HG03558 (cell line): ENCODE data around the gene IFI35.
"Not testable (repeated sequence)": the region's sequence is repeated elsewhere in the genome, so short reads cannot be mapped to it uniquely, and the experiment has no call there.

Source experiments
- ATAC-seq: cut with Tn5 transposase; IDR thresholded peaks from one replicate; pipeline ENCODE4 v1.9.1; 2021; ENCODE audit warnings: moderate number of reproducible peaks; ENCODE audit not compliant: unreplicated experiment; ENCODE audit errors: extremely low read depth

IFI35 gene

DNA sequence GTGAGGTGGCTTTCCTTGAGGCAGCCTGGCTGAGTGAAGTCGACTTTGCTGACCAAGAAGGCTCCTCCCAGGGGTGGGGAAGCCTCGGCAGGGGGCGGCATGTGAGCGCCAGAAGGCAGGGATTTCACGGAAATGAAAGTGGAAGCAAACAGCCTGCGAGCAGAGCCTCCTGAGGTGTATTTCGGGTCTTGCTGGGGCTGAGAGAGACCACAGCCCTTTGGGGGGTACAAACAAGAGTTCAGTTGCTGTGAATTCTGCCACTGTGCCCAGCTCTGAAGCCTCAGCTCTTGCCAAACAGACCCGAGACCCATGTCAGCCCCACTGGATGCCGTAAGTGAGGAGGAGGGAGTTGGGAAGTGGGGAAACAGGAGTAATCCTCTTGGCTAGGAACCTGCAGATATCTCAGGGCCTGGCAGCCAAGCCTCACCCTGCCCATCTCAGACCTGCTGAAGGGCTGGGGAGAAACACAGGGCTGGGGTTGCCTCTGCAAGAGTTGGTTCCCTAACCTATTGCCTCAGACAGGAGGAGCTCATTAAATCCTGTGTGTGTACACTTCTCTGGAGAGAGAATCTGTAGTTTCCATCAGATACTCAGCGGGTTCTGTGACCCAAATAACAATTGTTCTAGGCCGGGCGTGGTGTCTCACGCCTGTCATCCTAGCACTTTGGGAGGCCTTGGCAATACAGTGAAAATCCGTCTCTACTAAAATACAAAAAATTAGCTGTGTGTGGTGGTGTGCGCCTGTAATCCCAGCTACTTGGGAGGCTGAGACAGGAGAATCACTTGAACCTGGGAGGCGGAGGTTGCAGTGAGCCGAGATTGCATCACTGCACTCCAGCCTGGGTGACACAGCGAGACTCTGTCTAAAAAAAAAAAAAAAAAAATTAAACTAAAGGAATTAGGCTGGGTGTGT lies at the start of gene IFI35:
IFI35 (plus strand) TSS at position 146 of the 913 bp plus-strand sequence; CDS start at position 310, 164 bp downstream.
- no peak for ATAC-seq

DNA sequence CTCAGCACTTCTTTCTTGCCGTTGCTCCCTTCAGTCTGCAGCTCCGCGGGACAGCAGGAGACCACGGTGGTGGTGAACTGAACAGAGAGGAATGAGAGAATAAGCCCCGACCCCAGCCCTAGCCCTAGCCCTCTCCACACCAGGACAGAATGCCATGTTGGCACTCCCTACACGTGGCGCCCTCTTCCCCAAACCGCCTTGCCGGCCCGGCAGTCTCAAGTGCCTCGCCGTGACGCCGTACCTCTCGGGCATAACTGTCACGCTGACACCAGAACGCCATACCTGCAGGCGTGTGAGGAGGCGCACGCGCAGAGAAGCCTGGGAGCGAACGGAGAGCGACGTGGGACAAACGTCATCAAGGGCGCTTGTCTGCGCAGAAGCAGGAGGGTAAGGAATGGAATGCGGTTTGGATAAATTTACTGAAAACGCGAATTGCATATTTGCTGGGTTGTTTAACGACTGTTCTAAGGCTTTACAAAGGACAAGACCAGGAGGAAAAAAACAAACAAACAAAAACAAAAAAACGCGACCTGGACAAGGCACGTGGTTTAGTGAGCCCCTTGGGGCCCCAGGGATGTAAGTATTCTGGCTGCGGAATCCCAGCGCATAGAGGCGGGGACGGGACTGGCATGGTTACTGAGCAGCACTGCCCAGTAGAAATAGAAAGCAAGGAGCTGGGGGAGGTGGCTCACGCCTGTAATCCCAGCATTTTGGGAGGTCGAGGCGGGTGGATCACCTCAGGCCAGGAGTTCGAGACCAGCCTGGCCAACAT lies 42.2 kb upstream of the IFI35 start, which contains the start of gene AARSD1:
AARSD1 (minus strand) TSS at position 294 of the 772 bp plus-strand sequence; CDS start at position 280, 14 bp downstream.
- ATAC-seq = peak; percentile 51

DNA sequence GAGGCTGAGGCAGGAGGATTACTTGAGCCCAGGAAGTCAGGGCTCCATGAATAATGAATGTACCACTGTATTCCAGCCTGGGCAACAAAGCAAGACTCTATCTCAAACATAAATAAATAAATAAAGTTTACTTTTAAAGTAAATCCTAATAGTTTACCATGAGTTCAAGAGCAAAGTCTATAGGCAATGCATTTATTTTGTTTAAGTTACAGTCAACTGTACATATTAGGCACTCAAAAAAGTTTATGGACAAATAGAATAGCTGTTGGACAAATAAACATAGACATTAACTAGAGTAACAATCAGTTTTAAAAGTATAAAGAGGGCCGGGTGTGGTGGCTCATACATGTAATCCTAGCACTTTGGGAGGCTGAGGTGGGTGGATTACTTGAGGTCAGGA lies 38.7 kb upstream of the IFI35 start:
- ATAC-seq = no peak

DNA sequence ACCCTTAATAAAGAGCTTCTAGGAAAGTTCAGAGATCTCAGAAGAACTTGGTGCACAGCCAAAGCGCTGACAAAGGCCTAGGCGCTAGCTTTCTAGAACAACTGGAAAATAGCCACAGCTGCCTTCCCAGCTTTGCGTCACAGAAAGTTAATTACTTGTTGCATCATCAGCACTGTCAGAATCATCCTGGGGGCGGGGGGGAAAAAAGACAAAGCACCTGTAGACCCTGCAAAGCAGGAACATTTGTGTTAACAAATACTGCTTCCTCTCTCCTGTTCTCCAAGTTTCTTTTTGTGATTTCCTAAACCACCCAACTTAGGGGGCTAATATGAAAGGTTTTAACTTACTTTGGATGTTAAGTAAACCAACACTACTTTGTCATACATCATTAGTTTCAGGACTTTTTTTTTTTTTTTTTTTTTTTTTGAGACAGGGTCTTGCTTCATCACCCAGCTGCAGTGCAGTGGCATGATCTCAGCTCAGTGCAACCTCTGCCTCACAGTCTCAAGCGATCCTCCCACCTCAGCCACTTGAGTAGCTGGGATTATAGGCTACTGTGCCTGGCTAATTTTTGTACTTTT lies 37.5 kb upstream of the IFI35 start:
- no peak for ATAC-seq

DNA sequence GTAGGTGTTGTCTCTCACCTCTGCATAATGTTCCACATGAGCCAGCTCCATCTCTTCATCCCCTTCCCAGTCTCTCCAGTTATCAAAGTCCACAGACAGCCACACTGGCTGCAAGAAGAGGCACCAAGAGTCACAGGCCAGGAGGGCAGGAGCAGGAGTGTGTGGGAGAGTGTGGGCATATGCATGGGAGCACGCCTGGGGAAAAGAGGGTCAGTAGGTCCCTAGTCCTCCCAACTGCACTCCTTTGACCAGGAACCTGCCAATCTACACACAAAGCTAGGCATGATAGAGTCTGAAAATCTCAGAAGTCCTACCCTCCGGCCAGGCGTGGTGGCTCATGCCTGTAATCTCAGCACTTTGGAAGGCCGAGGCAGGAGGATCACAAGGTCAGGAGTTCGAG lies 35.0 kb upstream of the IFI35 start:
- no peak for ATAC-seq

DNA sequence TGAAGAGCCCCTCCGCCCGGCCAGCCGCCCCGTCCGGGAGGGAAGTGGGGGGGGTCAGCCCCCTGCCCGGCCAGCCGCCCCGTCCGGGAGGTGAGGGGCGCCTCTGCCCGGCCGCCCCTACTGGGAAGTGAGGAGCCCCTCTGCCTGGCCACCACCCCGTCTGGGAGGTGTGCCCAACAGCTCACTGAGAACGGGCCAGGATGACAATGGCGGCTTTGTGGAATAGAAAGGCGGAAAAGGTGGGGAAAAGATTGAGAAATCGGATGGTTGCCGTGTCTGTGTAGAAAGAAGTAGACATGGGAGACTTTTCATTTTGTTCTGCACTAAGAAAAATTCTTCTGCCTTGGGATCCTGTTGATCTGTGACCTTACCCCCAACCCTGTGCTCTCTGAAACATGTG lies 33.3 kb upstream of the IFI35 start:
- not testable (repeated sequence) for ATAC-seq

DNA sequence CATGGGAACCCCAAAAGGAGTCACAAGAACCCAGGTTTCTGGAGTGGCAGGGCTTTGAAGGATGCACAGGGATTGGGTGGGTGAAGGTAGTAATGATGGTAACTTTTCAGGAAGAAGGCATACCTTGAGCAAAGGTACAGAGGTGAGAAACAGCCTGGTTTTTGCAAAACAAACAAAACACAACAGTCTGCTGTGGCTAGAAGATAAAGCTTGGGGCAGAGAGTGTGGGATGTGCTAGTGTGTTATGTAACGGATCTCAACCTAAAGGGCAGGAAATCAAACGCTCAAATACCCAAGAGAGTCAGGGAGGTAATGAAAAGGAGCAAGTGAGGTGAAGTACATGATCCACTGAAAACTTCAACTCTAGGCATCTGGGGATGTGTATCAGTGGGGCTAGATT lies 31.3 kb upstream of the IFI35 start:
- ATAC-seq = no peak

DNA sequence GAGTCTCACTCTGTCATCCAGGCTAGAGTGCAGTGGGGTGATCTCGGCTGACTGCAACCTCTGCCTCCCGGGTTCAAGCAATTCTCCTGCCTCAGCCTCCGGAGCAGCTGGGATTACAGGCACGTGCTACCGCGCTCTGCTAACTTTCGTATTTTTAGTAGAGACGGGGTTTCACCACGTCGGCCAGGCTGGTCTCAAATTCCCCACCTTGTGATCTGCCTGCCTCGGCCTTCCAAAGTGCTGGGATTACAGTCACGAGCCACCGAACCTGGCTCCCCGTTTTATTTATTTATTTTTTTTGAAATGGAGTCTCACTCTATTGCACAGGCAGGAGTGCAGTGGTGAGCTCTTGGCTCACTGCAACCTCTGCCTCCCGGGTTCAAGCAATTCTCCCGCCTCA lies 30.9 kb upstream of the IFI35 start:
- not testable (repeated sequence) for ATAC-seq

DNA sequence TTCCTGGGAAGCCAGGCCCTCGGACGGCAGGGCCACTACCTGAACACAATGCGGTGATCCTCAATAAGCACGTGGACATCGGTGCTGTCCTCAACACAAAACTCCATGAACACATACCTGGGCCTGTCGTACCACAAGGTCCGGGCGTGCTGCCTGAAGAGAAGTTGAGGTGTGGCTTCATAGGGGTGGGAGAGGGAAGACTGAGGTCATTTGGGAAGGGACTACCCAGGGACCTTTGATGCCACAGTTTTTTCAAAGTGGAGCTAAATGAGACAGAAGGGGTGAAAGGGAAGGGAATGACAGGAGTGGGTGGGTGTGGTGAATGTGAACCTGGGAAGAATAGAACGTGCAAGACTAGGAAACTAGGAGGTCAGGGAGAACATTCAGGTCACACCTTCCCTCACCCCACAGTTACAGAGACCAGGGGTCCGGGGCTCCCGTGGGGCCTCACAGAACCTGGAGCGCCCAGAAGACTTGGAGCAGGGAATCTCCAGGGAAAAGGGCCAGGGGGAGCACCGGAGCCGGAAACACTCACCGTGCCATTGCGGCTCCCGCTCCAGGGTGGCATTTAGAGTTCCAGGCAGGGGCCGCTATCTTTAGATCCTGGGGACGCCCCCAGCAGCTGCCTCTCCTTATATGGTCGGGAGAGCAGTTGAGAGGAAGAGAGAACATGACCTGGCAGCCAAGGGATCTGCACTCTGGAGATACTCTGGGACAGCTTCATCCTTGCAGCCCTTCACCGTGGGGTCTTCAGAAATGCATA lies 26.9 kb upstream of the IFI35 start, which contains the start of gene PTGES3L:
PTGES3L (minus strand) TSS at position 570 of the 763 bp plus-strand sequence; CDS start at position 543, 27 bp downstream.
- ATAC-seq = no peak

DNA sequence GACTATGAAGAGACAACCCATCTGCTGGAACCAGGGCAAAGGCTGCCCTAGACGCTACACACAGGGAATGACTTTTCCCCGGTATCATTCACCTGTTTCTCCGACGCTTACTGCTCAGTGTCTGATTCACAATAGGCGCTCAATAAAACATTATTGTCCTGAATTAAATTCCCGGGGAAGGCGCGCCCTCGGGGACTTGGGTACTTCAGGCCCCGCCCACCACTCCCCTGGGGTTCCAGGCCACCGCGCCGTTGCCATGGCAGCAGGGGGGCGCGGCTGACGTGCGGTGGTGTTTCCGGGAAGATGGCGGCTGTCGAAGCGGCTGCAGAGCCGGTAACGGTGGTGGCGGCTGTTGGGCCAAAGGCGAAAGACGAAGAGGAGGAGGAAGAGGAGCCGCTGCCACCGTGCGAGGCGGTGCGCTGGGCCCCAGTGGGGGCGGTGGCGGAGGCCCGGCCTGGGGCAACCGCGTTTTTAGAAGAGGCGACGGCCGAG lies 26.3 kb upstream of the IFI35 start, which contains the start of gene RUNDC1:
RUNDC1 (plus strand) TSS at position 292 of the 492 bp plus-strand sequence; CDS start at position 304, 12 bp downstream.
- no peak for ATAC-seq

DNA sequence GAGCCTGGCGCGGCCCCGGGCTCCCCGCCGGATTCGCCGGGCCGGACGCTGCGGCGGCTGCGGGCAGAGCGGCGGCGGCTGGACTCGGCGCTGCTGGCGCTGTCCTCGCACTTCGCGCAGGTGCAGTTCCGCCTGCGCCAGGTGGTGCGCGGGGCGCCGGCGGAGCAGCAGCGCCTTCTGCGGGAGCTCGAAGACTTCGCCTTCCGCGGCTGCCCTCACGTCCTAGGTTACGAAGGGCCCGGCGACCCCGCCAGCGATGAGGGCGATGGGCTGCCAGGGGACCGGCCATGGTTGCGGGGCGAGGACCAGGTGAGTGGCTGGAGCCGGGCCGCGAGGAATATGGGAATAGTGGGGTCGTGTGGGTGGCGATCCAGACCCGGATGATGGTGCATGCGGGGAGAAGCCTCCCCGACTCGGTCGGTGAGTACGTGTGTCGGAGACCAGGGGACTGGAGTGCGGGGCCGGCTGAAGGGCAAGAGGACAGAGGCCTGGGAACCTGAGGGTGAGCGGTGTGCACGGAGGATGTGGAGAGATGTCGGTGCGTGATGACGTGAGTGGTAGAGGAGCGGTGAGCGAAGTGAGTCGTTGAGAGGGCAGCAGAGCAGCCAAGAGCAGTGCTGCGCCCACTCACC lies 25.7 kb upstream of the IFI35 start:
- ATAC-seq = no peak

DNA sequence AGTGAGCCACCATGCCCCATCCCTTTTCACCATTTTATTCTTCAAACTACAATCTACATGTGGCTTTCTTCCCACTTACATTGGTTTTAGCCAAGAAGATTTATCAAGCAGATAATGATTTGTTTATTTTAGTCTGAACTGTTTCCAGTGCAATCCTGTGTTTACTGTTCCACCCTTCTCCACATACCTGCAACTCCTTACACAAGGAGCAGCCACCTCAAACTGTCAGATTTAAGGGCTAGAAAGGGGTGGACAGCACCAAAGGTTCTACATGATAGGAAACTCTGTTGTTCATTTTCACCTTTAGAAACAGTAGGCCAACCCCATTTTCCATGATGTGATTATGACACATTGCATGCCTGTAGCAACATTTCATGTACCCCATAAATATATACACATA lies 24.3 kb upstream of the IFI35 start:
- ATAC-seq = no peak

DNA sequence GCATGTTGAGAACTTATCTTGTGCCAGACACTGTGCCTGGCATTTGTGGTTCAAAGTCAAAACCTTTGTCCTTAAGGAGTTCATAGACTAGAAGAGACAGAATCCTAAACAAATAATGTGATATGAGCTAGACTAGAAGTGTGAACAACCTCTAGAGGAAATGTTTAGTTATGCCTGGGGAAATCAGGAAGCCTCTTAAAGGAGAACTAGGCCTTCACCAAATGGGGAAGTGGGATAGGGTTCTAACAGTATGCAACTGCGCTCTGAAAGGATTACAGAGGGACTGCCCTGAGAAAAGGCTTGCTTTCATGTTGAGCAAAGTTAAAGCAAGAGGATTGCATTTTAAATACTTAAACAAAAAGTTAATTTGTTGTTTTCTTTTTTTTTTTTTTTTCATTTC lies 21.4 kb upstream of the IFI35 start:
- no peak for ATAC-seq

DNA sequence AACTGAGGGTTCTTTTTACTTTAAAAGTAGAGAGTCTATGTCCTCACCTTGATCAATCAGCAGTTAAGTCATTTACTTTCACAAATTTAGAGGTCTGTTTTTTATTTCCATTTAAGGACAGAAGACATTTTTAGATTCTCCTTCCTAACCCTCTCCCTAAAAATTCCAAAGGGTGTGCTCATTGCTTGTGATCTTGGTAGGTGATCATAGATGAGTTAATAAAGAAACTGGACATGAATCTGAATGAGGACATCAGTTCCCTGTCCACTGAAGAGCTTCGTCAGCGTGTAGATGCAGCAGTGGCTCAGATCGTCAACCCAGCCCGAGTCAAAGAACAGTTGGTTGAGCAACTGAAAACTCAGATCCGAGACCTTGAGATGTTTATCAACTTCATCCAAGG lies 17.4 kb upstream of the IFI35 start:
- no peak for ATAC-seq

DNA sequence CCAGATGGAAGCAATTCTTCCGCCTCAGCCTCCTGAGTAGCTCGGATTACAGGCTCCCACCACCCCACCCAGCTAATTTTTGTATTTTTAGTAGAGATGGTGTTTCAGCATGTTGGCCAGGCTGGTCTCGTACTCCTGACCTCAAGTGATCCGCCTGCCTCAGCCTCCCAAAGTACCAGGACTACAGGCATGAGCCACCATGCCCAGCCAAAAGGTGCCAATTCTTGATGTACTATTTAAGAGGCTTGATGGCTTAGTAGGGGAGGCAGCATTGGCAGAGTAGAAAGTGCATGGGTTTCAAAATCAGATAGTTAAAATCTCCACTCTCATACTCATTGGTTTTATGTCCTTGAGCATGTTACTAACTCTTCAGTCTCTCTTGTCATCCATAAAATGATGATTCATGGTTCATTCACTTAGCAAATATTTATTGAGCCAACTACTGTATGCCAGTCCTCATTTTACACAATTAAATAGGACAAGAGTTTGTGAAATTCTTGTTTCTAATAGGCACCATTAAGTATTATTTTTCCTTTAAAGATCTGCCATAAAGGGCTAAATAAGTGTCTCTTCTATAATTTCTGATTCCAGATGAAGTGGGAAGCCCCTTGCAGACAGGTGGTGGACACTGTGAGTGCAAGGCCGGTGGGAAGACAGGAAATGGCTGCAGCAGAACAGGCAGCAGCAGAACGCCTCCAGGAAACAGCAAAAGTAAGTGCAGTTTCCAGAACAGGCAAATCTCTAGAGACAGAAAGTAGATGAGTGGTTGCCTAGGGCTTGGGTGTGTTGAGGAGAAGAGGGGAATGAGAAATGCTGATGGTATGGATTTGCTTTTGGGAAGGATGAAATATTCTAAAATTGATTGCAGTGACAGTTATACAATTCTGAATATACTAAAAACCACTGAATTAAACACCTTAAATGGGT lies 16.6 kb upstream of the IFI35 start:
- ATAC-seq = no peak

DNA sequence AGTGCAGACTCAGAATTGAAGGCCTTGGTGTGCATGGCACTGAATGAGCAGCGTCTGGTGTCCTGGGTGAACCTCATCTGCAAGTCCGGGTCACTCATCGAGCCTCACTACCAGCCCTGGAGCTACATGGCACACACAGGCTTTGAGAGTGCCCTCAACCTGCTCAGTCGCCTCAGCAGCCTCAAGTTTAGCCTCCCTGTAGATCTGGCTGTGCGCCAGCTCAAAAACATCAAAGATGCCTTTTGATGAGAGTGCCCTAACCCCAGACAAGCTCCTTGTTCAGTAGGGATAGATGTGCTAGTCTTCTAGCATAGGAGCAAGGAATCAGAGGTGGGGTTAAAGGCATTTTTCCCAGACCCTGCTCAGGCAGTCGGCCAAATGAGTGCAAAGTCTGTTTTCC lies 15.1 kb upstream of the IFI35 start:
- ATAC-seq = no peak

DNA sequence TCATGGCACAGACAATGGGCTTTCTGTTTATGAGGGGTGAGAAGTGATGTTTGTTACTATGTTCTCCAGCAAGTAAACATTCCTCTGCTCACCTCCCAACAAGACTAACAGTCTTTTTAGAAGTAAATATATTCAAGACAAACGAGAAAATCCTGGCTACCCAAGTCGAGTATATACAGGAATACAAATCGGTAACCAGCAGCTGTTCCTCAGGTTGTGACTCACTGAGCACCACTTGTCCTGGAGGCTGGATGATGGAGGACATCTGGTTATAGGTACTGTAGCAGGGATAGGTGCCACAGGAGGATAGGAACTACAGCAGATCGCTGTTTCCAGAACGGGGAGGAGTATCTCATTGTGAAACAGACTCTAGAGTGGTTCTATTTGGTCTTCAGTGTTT lies 13.7 kb upstream of the IFI35 start:
- no peak for ATAC-seq

DNA sequence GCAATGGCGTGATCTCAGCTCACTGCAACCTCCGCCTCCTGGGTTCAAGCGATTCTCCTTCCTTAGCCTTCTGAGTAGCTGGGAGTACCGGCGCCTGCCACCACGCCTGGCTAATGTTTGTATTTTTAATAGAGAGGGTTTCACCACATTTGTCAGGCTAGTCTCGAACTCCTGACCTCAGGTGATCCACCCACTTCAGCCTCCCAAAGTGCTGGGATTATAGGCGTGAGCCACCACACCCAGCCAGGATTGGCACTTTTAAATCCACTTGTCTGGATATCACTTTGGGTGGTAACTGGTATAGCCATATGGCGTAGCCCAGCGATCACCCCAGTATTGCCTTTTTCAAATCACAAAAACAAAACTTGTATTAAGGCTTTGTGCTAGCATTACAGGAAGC lies 12.7 kb upstream of the IFI35 start:
- ATAC-seq = not testable (repeated sequence)
